ENCODE measurements around the gene PCDHGA4.
A peak's percentile ranks its signal among the peaks of the same experiment; 100 is the strongest.
"Not testable (repeated sequence)": the region's sequence is repeated elsewhere in the genome, so short reads cannot be mapped to it uniquely, and the experiment has no call there.

PCDHGA4 gene

GRCh38 chr5:141392429-141393198 is 37.8 kb downstream of the PCDHGA4 start, which contains the start of gene PCDHGA8:
TSS of gene PCDHGA8 (plus strand) at chr5:141392633. CDS start at chr5:141392814, 181 bp downstream.
- no peak within 1 kb of the TSS for H3K4me3 ChIP-seq (ENCODE audit: low read depth, low read length)

GRCh38 chr5:141393267-141393666 is 38.4 kb downstream of the PCDHGA4 start:
- TF ChIP-seq, protein P1, sequence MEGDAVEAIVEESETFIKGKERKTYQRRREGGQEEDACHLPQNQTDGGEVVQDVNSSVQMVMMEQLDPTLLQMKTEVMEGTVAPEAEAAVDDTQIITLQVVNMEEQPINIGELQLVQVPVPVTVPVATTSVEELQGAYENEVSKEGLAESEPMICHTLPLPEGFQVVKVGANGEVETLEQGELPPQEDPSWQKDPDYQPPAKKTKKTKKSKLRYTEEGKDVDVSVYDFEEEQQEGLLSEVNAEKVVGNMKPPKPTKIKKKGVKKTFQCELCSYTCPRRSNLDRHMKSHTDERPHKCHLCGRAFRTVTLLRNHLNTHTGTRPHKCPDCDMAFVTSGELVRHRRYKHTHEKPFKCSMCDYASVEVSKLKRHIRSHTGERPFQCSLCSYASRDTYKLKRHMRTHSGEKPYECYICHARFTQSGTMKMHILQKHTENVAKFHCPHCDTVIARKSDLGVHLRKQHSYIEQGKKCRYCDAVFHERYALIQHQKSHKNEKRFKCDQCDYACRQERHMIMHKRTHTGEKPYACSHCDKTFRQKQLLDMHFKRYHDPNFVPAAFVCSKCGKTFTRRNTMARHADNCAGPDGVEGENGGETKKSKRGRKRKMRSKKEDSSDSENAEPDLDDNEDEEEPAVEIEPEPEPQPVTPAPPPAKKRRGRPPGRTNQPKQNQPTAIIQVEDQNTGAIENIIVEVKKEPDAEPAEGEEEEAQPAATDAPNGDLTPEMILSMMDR (IDR thresholded peaks at IDR 0.05; ENCODE audit: low read depth, low read length): no peak
- no peak overlapping the region for H3K4me3 ChIP-seq (ENCODE audit: low read depth, low read length)

More at GRCh38 chr5:141392429-141393198, 37.8 kb downstream of the PCDHGA4 start, which contains the start of gene PCDHGA8:
- TF ChIP-seq, protein P1 (IDR thresholded peaks at IDR 0.05; ENCODE audit: low read depth, low read length): no peak

DNA sequence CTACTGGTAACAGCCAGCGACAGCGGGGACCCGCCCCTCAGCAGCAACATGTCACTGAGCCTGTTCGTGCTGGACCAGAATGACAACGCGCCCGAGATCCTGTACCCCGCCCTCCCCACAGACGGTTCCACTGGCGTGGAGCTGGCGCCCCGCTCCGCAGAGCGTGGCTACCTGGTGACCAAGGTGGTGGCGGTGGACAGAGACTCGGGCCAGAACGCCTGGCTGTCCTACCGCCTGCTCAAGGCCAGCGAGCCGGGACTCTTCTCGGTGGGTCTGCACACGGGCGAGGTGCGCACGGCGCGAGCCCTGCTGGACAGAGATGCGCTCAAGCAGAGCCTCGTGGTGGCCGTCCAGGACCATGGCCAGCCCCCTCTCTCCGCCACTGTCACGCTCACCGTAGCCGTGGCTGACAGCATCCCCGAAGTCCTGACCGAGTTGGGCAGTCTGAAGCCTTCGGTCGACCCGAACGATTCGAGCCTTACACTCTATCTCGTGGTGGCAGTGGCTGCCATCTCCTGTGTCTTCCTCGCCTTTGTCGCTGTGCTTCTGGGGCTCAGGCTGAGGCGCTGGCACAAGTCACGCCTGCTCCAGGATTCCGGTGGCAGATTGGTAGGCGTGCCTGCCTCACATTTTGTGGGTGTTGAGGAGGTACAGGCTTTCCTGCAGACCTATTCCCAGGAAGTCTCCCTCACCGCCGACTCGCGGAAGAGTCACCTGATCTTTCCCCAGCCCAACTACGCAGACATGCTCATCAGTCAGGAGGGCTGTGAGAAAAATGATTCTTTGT is 39.8 kb downstream of the PCDHGA4 start:
- not testable (repeated sequence) for H3K4me3 ChIP-seq (ENCODE audit: low read depth, low read length)

DNA sequence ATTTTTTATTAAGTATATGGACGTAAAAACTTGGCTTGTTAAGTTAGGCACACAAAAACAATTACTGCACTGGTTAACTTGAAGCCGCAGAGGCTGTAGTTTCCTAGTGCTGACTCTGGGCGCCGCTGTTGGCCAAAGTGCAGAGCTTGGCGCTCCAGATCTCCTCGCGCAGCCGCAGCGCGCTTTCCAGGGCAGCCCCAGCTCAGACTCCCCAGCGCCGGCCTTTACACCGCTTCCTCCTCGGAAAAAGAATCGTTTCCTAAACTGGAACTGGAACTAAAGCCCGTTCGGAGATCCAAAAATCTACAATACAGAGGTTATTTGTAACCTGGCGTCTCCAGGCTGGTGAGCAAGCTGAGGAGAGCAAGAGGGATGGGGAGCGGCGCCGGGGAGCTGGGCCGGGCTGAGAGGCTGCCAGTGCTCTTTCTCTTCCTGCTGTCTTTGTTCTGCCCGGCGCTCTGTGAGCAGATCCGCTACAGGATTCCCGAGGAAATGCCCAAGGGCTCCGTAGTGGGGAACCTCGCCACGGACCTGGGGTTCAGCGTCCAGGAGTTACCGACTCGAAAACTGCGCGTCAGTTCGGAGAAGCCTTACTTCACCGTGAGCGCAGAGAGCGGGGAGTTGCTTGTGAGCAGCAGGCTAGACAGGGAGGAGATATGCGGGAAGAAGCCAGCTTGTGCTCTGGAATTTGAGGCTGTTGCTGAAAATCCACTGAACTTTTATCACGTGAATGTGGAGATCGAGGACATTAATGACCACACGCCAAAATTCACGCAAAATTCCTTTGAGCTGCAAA is 43.1 kb downstream of the PCDHGA4 start, which contains the start of gene PCDHGB5:
Gene PCDHGB5 (plus strand): TSS at position 192 of the 796 bp plus-strand sequence. CDS start 181 bp downstream, at position 373.
- TF ChIP-seq, protein P1 (IDR thresholded peaks at IDR 0.05; ENCODE audit: low read depth, low read length): peak; percentile 72
- peak within 1 kb of the TSS; percentile 51 for H3K4me3 ChIP-seq (ENCODE audit: low read depth, low read length)

GRCh38 chr5:141398608-141399007 is 43.8 kb downstream of the PCDHGA4 start:
- TF ChIP-seq, protein P1 (IDR thresholded peaks at IDR 0.05; ENCODE audit: low read depth, low read length): no peak
- no peak overlapping the region for H3K4me3 ChIP-seq (ENCODE audit: low read depth, low read length)

GRCh38 chr5:141399555-141400258 is 44.9 kb downstream of the PCDHGA4 start:
- TF ChIP-seq, protein P1 (IDR thresholded peaks at IDR 0.05; ENCODE audit: low read depth, low read length): no peak
- H3K4me3 ChIP-seq (ENCODE audit: low read depth, low read length): no peak overlapping the region

Data from WI38 (cell line).